Measurements from ENCODE around the gene HYAL1.
"Not testable (repeated sequence)": the region's sequence is repeated elsewhere in the genome, so short reads cannot be mapped to it uniquely, and the experiment has no call there.

The HYAL1 gene

DNA sequence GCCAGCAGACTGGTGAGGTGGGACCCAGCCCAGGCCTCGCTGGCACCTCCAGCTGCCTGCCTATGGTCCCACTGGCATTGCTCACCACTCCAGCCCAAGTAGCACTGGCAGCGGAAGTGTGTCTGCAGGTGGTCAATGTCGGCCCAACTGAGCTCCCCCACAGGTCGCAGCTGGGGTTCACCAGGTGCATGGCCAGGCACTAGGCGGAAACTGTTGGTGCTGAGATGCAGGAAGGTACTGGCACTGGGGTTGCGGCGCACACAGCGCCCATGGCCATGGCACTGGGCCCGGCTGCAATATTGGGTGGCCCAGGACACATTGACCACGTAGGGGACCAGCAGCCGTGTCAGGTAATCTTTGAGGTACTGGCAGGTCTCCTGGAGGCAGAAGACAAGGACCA lies 14.8 kb upstream of the HYAL1 start:
- no peak overlapping the region for H3K4me3 ChIP-seq (ENCODE audit: low read length)
- TF ChIP-seq, protein P1, sequence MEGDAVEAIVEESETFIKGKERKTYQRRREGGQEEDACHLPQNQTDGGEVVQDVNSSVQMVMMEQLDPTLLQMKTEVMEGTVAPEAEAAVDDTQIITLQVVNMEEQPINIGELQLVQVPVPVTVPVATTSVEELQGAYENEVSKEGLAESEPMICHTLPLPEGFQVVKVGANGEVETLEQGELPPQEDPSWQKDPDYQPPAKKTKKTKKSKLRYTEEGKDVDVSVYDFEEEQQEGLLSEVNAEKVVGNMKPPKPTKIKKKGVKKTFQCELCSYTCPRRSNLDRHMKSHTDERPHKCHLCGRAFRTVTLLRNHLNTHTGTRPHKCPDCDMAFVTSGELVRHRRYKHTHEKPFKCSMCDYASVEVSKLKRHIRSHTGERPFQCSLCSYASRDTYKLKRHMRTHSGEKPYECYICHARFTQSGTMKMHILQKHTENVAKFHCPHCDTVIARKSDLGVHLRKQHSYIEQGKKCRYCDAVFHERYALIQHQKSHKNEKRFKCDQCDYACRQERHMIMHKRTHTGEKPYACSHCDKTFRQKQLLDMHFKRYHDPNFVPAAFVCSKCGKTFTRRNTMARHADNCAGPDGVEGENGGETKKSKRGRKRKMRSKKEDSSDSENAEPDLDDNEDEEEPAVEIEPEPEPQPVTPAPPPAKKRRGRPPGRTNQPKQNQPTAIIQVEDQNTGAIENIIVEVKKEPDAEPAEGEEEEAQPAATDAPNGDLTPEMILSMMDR (conservative IDR thresholded peaks at IDR 0.05; ENCODE audit: low read depth, low read length) = no peak
- DNase-seq (ENCODE audit: low read depth) = no peak

DNA sequence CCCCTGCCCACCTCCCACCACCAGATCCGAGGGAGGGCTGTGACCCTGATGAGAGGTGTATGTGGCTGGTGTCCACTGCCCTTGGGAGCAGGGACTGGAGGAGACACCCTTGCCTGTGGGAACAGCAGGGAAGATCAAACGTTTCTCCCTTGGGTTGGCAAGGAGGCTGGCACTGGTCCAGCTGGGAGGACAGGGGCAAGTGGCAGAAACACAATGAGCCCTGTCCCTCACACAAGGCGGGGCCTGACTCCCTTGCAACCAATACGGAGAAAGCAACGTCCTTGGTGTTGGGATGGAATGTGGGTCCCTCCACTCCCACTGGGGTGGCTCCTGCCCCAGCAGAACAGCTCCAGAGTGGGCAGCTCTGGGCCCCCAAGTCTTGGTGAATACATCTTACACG lies 13.9 kb upstream of the HYAL1 start:
- no peak for DNase-seq (ENCODE audit: low read depth)
- TF ChIP-seq, protein P1 (conservative IDR thresholded peaks at IDR 0.05; ENCODE audit: low read depth, low read length) = no peak
- no peak overlapping the region for H3K4me3 ChIP-seq (ENCODE audit: low read length)

DNA sequence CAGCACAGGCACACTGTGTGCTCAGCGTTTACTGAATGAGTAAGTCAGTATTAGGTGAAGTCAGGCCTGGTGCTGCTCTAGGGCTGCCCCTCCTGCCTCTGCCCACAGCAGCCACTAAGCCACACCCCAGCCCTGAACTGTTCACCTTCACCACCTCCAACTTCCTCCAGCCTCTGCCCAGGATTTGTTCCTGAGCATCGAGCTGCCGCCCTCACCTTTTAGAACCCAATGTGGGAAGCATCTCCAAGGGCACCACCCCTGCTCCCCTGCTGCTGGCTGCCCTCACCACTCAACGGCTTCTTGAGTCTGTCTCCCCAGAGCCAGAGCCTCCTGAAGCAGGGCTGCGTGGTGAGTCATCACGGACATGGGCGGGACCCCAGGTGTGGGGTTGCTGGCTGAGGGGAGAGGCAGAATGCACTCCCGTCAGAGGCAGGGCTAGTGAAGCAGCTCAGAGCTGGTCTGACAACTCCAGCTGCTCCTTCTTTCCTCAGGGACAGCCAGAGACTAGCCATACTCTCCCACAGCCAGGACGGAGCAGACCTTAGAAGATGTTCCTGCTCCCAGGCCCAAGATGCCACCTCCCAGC lies 13.4 kb upstream of the HYAL1 start:
- no peak for DNase-seq (ENCODE audit: low read depth)
- TF ChIP-seq, protein P1 (conservative IDR thresholded peaks at IDR 0.05; ENCODE audit: low read depth, low read length) = no peak
- H3K4me3 ChIP-seq (ENCODE audit: low read length) = no peak overlapping the region

DNA sequence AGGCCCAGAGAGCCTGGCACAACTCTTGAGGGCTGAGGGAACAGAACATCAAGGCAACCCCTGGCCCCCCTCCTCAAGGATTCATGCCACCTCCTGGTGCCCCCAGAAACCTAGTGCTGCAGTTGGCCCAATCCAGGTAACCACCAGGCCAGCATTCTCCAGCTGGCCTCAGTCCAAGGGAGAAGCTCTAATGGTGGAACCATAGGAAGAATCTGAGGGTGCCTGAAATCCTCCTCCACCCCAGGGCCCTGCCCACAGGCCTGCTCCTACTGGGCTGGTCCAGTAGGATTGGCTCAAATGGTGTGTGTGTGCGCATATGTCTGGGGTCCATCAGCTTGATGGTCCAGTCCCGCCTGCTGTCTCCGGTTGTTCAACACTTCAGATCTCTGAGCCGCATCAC lies 11.4 kb upstream of the HYAL1 start:
- H3K4me3 ChIP-seq (ENCODE audit: low read length) = no peak overlapping the region
- TF ChIP-seq, protein P1 (conservative IDR thresholded peaks at IDR 0.05; ENCODE audit: low read depth, low read length) = no peak
- DNase-seq (ENCODE audit: low read depth) = no peak

DNA sequence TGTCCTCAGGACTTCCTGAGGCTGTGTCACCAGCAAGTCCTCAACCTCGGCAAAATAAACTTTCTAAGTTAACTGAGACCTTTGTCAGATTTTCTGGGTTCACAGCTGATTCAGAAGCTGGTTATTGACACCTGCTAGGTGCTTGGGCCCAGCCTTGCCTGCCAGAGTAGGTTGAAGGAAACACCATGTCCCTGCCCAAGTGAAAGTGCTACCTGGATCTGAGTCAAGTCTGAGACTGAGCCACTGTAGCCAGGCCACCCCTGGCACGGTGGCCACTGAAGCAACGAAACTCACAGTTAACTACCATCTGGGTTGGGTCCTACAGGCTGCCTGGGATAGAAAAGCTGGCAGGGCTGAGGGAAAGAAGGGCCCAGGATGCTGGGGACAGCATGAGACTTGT lies 11.0 kb upstream of the HYAL1 start:
- TF ChIP-seq, protein P1 (conservative IDR thresholded peaks at IDR 0.05; ENCODE audit: low read depth, low read length) = no peak
- no peak overlapping the region for H3K4me3 ChIP-seq (ENCODE audit: low read length)
- DNase-seq (ENCODE audit: low read depth) = no peak

DNA sequence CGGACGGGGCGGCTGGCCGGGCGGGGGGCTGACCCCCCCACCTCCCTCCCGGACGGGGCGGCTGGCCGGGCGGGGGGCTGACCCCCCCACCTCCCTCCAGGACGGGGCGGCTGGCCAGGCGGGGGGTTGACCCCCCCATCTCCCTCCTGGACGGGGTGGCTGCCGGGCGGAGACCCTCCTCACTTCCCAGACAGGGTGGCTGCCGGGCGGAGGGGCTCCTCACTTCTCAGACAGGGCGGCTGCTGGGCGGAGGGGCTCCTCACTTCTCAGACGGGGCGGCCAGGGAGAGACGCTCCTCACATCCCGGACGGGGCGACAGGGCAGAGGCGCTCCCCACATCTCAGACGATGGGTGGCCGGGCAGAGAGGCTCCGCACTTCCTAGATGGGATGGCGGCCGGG lies 8.7 kb upstream of the HYAL1 start:
- not testable (repeated sequence) for H3K4me3 ChIP-seq (ENCODE audit: low read length); DNase-seq (ENCODE audit: low read depth)

DNA sequence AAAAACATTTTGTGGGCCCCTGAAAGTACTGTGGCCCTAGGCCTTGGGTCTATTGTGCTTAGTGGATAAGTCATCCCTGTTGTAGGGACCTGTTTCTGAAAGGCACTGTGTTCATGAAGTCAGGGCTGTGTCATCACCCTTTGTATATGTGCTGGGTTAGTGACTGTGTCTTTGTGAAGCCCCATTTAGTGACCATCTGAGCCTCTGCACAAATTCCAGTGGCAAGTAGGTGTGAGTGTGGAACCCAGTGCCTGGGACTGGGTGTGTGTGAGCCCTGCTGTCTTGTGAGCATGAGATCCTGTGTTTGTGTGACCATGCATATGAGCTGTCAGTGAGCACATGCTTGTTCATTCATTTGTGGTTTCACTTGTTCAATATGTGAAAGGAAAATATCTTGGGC lies 1.2 kb upstream of the HYAL1 start:
- H3K4me3 ChIP-seq (ENCODE audit: low read length) = no peak overlapping the region
- TF ChIP-seq, protein P1 (conservative IDR thresholded peaks at IDR 0.05; ENCODE audit: low read depth, low read length) = no peak
- no peak for DNase-seq (ENCODE audit: low read depth)
